GM12875 (cell line): ENCODE measurements around the gene MREG.

Experiments used
- H3K4me3 ChIP-seq: one replicate; pipeline ENCODE4 v1.5.1; 2011; ENCODE audit warnings: low read depth, low read length, control low read depth
- TF ChIP-seq, protein P1 (sequence below): IDR thresholded peaks from 2 replicates; pipeline ENCODE4 v1.5.1; 2011; ENCODE audit warnings: low read depth, mild to moderate bottlenecking, control low read depth, inconsistent platforms, low read length, moderate library complexity, borderline replicate concordance; ENCODE audit not compliant: insufficient read depth

MREG gene

DNA sequence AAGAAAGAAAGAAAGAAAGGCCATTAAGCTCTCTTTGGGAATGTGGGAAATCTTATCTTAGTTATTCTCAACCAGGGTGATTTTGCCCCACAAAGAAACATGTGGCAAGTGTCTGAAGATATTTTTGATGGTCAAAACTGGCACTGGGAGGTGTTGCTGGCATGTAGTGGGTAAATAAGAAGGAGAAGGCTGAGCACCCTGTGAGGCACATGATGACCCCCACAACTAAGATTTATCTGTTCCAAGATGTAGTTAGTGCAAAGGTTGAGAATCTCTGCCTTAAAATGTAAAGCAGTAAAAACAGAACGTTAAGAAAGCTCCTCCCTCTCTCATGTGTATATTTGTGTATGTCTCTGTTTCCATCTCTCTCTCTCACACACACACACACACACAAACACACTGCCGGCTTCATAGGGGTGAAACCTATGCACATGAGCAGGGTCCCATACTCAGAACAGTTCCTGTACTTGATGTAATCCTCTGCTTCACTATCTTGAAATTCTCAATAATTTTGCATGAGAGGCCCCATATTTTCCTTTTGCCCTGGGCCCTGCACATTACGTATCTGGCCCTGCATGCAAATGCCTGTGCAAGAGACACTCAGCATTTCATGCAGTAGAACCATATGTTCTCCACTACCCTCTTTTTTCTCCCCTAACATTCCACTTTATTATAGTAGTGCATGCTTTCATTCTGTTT lies 94.3 kb downstream of the MREG start:
- TF ChIP-seq, protein P1, sequence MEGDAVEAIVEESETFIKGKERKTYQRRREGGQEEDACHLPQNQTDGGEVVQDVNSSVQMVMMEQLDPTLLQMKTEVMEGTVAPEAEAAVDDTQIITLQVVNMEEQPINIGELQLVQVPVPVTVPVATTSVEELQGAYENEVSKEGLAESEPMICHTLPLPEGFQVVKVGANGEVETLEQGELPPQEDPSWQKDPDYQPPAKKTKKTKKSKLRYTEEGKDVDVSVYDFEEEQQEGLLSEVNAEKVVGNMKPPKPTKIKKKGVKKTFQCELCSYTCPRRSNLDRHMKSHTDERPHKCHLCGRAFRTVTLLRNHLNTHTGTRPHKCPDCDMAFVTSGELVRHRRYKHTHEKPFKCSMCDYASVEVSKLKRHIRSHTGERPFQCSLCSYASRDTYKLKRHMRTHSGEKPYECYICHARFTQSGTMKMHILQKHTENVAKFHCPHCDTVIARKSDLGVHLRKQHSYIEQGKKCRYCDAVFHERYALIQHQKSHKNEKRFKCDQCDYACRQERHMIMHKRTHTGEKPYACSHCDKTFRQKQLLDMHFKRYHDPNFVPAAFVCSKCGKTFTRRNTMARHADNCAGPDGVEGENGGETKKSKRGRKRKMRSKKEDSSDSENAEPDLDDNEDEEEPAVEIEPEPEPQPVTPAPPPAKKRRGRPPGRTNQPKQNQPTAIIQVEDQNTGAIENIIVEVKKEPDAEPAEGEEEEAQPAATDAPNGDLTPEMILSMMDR, result no peak
- no peak overlapping the region for H3K4me3 ChIP-seq

DNA sequence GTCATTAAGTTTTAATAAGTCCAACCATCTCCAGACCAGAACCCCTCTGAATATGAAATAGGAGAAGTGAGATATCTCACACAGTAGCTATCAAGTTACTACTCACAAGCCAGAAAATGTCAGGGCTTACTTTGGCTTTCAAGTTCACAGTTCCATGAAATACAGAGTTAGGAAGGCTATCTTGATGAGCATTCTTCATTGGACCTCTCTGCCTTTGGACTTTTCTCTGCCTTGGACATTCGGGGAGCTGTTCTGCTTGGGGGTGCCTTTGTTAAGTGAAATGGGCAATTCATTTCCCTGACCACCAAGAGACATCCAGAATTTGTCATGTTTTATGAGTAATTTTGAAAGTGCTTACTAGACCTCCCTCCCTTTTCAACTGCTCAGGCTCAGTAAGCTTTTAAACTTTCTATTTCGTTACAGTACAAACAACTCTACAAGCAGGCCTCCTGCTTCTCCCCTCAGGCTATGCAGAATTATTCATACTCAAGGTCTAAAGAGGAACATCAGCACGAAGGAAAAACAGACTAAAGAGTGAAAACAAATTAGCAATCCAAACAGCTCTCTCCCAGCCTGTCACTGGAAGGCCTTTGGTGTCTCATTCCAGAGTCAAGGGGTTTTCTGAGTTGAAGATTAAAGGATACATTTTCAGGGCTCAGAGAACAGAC lies 95.3 kb downstream of the MREG start:
- TF ChIP-seq, protein P1, result no peak
- no peak overlapping the region for H3K4me3 ChIP-seq

DNA sequence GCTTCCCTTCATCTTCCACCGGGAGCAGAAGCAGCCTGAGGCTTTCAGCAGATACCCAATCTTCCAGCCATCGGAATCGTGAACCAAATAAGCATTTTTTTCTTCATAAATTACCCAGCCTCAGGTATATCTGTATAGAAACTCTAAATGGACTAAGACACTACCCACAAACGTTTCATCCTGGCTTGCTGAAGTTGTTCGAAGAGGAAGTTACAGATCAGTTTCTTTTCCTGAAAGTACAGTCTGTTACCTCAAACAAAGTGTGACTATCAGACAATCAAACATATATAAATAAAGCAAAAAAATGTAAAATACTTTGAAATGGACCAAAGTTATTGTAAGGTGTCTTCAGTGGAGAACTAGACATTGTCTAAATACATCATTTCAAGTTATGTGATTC lies 97.9 kb downstream of the MREG start:
- H3K4me3 ChIP-seq, result no peak overlapping the region
- TF ChIP-seq, protein P1, result no peak

DNA sequence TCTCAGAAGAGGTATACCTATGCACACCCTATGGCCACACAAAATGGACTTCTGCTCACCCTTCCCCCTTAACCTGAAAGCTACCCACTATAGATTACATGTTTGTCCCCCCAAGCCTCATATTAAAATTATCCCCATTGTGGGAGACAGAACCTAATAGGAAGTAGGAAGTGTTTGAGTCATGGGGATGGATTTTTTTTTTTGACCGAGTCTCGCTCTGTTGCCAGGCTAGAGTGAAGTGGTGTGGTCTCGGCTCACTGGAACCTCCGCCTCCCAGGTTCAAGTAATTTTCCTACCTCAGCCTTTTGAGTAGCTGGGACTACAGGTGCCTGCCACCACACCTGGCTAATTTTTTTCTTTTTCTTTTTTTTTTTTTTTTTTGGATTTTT lies 98.6 kb downstream of the MREG start:
- no peak overlapping the region for H3K4me3 ChIP-seq
- TF ChIP-seq, protein P1, result no peak

DNA sequence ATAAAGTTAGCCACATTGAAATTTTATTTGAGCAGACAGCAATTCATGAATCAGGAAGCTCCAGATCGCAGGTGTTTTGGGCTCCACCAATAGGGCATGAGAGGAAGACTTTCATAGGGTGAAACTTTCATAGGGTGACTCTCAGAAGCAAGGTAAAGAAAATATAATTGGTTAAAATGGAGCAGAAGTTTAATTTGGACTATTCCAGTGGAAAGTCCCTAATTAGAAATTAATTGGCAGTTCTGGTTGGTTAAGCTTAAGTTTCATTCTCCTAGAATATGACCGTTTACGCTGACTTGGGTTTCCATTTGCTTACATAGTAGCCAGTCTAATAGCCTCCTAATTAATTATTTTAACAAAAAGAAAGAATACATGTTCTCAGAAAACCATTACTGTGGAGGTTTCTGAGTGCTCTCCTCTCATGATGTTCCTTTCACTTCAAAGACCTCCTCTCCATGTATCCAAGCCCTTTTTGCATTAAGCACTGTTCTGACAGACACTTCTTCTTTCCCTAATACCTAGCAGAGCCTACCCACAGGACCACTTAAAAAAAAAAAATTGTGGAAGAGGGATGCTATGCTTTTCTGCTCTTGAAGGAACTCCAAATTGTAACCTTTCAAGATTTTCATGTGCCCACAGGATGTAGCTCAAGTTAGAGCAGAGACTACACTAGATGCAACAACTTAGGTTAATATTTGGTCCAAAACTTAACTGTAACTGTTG lies 99.1 kb downstream of the MREG start:
- TF ChIP-seq, protein P1, result no peak
- H3K4me3 ChIP-seq, result no peak overlapping the region

DNA sequence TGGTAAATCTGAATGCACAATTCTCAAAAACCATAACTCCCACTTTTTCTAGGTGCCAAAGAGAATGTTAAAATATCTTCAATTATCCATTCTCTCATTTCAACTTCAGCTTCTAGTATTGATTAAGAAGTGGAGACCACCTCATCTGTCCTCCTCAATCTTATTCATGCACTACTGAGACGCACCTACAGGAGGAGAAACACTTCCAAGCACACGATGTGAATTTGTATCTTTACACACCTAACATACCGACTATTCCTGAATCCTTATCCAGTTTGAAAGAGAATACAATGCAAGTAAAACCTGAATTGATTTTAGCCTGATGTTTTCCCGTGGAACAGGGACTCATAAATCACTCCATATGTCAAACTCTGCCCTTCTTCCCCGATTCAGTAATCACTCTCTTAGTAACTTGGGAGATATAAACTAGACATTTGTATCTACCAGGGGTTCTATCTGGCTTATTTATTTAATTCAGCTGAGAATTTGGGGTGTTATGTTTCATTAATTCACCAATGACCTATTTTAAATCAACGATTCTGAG lies 101.0 kb downstream of the MREG start:
- no peak overlapping the region for H3K4me3 ChIP-seq
- TF ChIP-seq, protein P1, result no peak
